ENCODE data around the gene DDI2. TPM values are rescaled to one million over a fixed set of nuclear protein-coding genes. Genes with fewer than 3 reads are reported as not detected.

The DDI2 gene
- total and polyA plus RNA-seq, 2 donors (not counting 3 experiments of a cell fraction or from before 2014, with no cell fraction given): 5.4 to 35.2 TPM

Small RNAs within 50 kb of the gene (small RNA-seq; reads per million reads assigned to genes)
- gene AL121992.2 (ENCODE audit: insufficient read depth, insufficient read length, low read depth, low replicate concordance) (not detected), gene CD24P1 (ENCODE audit: insufficient read depth, insufficient read length, low read depth, low replicate concordance) (not detected), gene RNU7-179P (ENCODE audit: insufficient read depth, insufficient read length, low read depth, low replicate concordance) (not detected)

Other genes starting within 250 kb of the DDI2 start
- gene EFHD2, start 207.6 kb upstream of the DDI2 start, total RNA-seq: 65.5 and 73.5 TPM in 2 replicates
- 50.2 TPM in 2 replicates for gene EFHD2, start 207.6 kb upstream of the DDI2 start, polyA plus RNA-seq
- not detected in 2 replicates for gene CTRC, start 179.0 kb upstream of the DDI2 start, total RNA-seq
- 0.29 and 0.48 TPM in 2 replicates for gene CTRC, start 179.0 kb upstream of the DDI2 start, polyA plus RNA-seq
- not detected in 2 replicates for gene CELA2A, start 160.7 kb upstream of the DDI2 start, total RNA-seq
- not detected in 2 replicates for gene CELA2A, start 160.7 kb upstream of the DDI2 start, polyA plus RNA-seq
- not detected in 2 replicates for gene CELA2B, start 141.4 kb upstream of the DDI2 start, total RNA-seq
- not detected in 2 replicates for gene CELA2B, start 141.4 kb upstream of the DDI2 start, polyA plus RNA-seq
- 9.0 and 10.5 TPM in 2 replicates for gene CASP9, start 93.2 kb upstream of the DDI2 start, total RNA-seq
- gene CASP9, start 93.2 kb upstream of the DDI2 start, polyA plus RNA-seq: 12.8 and 14.1 TPM in 2 replicates
- gene DNAJC16, start 90.6 kb upstream of the DDI2 start, total RNA-seq: 21.4 and 23.3 TPM in 2 replicates
- 7.6 and 8.0 TPM in 2 replicates for gene DNAJC16, start 90.6 kb upstream of the DDI2 start, polyA plus RNA-seq
- 1.1 and 1.9 TPM in 2 replicates for gene AGMAT, start 32.4 kb upstream of the DDI2 start, total RNA-seq
- gene AGMAT, start 32.4 kb upstream of the DDI2 start, polyA plus RNA-seq: 0.22 and 0.39 TPM in 2 replicates
- 67.5 and 71.5 TPM in 2 replicates for gene PLEKHM2, start 66.9 kb downstream of the DDI2 start, total RNA-seq
- gene PLEKHM2, start 66.9 kb downstream of the DDI2 start, polyA plus RNA-seq: 59.1 and 60.6 TPM in 2 replicates
- gene SLC25A34, start 118.8 kb downstream of the DDI2 start, total RNA-seq: 0.76 and 1.1 TPM in 2 replicates
- gene SLC25A34, start 118.8 kb downstream of the DDI2 start, polyA plus RNA-seq: 0.90 and 1.4 TPM in 2 replicates
- gene TMEM82, start 125.0 kb downstream of the DDI2 start, total RNA-seq: not detected in 2 replicates
- gene TMEM82, start 125.0 kb downstream of the DDI2 start, polyA plus RNA-seq: not detected in 2 replicates
- 363 and 394 TPM in 2 replicates for gene FBLIM1, start 141.3 kb downstream of the DDI2 start, total RNA-seq
- 414 and 436 TPM in 2 replicates for gene FBLIM1, start 141.3 kb downstream of the DDI2 start, polyA plus RNA-seq
- 1.4 and 1.8 TPM in 2 replicates for gene UQCRHL, start 190.2 kb downstream of the DDI2 start, total RNA-seq
- gene UQCRHL, start 190.2 kb downstream of the DDI2 start, polyA plus RNA-seq: 0.64 and 0.92 TPM in 2 replicates
- gene SPEN, start 230.2 kb downstream of the DDI2 start, total RNA-seq: 40.3 and 44.4 TPM in 2 replicates
- gene SPEN, start 230.2 kb downstream of the DDI2 start, polyA plus RNA-seq: 9.3 and 10.2 TPM in 2 replicates